Stimulated activated CD4-positive, alpha-beta T cell treated with anti-CD3 and anti-CD28 coated beads, Interleukin-4, amount 100 ng/mL, for 24 hours (primary cell): Measurements from ENCODE around the gene KIF13A.
"Not testable (repeated sequence)": the region's sequence is repeated elsewhere in the genome, so short reads cannot be mapped to it uniquely, and the experiment has no call there.

ENCODE experiments used
- DNase-seq: peaks from one replicate; pipeline ENCODE4 v3.0.0-alpha.2; 2020

Gene KIF13A

GRCh38 chr6:17930321-17930993 lies 57.0 kb downstream of the KIF13A start:
- no peak for DNase-seq

GRCh38 chr6:17928514-17929430 lies 58.7 kb downstream of the KIF13A start:
- no peak for DNase-seq

GRCh38 chr6:17927705-17928104 lies 59.7 kb downstream of the KIF13A start:
- DNase-seq, result no peak

- DNase-seq, result no peak
Observed at GRCh38 chr6:17923401-17923863, 64.0 kb downstream of the KIF13A start.

GRCh38 chr6:17921454-17921853 lies 66.0 kb downstream of the KIF13A start:
- DNase-seq, result no peak

GRCh38 chr6:17919496-17919895 lies 67.9 kb downstream of the KIF13A start:
- DNase-seq, result no peak

GRCh38 chr6:17917837-17918763 lies 69.3 kb downstream of the KIF13A start:
- no peak for DNase-seq

- no peak for DNase-seq
Observed at GRCh38 chr6:17914651-17915050, 72.8 kb downstream of the KIF13A start.

- no peak for DNase-seq
Observed at GRCh38 chr6:17912521-17912920, 74.9 kb downstream of the KIF13A start.

- DNase-seq, result not testable (repeated sequence)
Observed at GRCh38 chr6:17911656-17912055, 75.8 kb downstream of the KIF13A start.

- DNase-seq, result no peak
Observed at GRCh38 chr6:17910189-17910588, 77.2 kb downstream of the KIF13A start.

GRCh38 chr6:17908831-17909230 lies 78.6 kb downstream of the KIF13A start:
- DNase-seq, result no peak

GRCh38 chr6:17907406-17908229 lies 79.8 kb downstream of the KIF13A start:
- no peak for DNase-seq

GRCh38 chr6:17905611-17906592 lies 81.5 kb downstream of the KIF13A start:
- no peak for DNase-seq

- no peak for DNase-seq
Observed at GRCh38 chr6:17904491-17905120, 82.8 kb downstream of the KIF13A start.

GRCh38 chr6:17902974-17903373 lies 84.5 kb downstream of the KIF13A start:
- DNase-seq, result no peak

GRCh38 chr6:17901493-17901892 lies 85.9 kb downstream of the KIF13A start:
- no peak for DNase-seq

GRCh38 chr6:17900011-17900410 lies 87.4 kb downstream of the KIF13A start:
- no peak for DNase-seq

GRCh38 chr6:17899491-17899890 lies 87.9 kb downstream of the KIF13A start:
- no peak for DNase-seq

- DNase-seq, result no peak
Observed at GRCh38 chr6:17897681-17898080, 89.8 kb downstream of the KIF13A start.
